ENCODE measurements around the gene RPSA. TPM values are rescaled to one million over a fixed set of nuclear protein-coding genes. Genes with fewer than 3 reads are reported as not detected.

RPSA gene
- total and polyA plus RNA-seq, 2 experiments from 2014 or later: 1,591 to 1,827 TPM

- TF ChIP-seq, protein P1, sequence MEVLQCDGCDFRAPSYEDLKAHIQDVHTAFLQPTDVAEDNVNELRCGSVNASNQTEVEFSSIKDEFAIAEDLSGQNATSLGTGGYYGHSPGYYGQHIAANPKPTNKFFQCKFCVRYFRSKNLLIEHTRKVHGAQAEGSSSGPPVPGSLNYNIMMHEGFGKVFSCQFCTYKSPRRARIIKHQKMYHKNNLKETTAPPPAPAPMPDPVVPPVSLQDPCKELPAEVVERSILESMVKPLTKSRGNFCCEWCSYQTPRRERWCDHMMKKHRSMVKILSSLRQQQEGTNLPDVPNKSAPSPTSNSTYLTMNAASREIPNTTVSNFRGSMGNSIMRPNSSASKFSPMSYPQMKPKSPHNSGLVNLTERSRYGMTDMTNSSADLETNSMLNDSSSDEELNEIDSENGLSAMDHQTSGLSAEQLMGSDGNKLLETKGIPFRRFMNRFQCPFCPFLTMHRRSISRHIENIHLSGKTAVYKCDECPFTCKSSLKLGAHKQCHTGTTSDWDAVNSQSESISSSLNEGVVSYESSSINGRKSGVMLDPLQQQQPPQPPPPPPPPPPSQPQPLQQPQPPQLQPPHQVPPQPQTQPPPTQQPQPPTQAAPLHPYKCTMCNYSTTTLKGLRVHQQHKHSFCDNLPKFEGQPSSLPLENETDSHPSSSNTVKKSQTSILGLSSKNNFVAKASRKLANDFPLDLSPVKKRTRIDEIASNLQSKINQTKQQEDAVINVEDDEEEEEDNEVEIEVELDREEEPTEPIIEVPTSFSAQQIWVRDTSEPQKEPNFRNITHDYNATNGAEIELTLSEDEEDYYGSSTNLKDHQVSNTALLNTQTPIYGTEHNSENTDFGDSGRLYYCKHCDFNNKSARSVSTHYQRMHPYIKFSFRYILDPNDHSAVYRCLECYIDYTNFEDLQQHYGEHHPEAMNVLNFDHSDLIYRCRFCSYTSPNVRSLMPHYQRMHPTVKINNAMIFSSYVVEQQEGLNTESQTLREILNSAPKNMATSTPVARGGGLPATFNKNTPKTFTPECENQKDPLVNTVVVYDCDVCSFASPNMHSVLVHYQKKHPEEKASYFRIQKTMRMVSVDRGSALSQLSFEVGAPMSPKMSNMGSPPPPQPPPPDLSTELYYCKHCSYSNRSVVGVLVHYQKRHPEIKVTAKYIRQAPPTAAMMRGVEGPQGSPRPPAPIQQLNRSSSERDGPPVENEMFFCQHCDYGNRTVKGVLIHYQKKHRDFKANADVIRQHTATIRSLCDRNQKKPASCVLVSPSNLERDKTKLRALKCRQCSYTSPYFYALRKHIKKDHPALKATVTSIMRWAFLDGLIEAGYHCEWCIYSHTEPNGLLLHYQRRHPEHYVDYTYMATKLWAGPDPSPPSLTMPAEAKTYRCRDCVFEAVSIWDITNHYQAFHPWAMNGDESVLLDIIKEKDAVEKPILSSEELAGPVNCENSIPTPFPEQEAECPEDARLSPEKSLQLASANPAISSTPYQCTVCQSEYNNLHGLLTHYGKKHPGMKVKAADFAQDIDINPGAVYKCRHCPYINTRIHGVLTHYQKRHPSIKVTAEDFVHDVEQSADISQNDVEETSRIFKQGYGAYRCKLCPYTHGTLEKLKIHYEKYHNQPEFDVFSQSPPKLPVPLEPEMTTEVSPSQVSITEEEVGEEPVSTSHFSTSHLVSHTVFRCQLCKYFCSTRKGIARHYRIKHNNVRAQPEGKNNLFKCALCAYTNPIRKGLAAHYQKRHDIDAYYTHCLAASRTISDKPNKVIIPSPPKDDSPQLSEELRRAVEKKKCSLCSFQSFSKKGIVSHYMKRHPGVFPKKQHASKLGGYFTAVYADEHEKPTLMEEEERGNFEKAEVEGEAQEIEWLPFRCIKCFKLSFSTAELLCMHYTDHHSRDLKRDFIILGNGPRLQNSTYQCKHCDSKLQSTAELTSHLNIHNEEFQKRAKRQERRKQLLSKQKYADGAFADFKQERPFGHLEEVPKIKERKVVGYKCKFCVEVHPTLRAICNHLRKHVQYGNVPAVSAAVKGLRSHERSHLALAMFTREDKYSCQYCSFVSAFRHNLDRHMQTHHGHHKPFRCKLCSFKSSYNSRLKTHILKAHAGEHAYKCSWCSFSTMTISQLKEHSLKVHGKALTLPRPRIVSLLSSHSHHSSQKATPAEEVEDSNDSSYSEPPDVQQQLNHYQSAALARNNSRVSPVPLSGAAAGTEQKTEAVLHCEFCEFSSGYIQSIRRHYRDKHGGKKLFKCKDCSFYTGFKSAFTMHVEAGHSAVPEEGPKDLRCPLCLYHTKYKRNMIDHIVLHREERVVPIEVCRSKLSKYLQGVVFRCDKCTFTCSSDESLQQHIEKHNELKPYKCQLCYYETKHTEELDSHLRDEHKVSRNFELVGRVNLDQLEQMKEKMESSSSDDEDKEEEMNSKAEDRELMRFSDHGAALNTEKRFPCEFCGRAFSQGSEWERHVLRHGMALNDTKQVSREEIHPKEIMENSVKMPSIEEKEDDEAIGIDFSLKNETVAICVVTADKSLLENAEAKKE (CRISPR knock-in tag; IDR thresholded peaks at IDR 0.05): no peak
- TF ChIP-seq JUNB (IDR thresholded peaks at IDR 0.05; ENCODE audit: unreplicated experiment) (no peak), POLR2AphosphoS5 (IDR thresholded peaks at IDR 0.05; ENCODE audit: low read depth) (no peak)
- TF ChIP-seq, protein P2, sequence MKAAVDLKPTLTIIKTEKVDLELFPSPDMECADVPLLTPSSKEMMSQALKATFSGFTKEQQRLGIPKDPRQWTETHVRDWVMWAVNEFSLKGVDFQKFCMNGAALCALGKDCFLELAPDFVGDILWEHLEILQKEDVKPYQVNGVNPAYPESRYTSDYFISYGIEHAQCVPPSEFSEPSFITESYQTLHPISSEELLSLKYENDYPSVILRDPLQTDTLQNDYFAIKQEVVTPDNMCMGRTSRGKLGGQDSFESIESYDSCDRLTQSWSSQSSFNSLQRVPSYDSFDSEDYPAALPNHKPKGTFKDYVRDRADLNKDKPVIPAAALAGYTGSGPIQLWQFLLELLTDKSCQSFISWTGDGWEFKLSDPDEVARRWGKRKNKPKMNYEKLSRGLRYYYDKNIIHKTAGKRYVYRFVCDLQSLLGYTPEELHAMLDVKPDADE (IDR thresholded peaks at IDR 0.05): no peak
Observed at GRCh38 chr3:39387411-39387975, 19.0 kb upstream of the RPSA start (continued).

DNA sequence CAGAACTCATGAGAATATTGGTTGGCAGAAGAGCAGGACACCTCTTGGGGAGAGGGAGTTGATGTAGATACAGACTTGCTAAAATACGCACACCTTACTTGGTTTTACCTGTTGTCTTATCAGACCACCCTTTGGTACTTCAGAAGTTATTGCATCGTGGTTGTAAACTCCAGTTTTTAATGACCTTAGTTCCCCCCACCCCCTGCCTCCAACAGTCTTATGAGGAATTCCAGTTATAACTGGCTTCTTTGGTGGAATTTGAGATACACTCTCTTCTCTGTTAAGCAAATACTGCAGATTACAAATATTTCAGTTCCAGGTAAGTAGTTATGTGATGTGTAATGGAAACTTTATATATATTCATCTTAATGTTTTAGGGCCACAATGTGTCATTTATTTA lies 18.4 kb upstream of the RPSA start:
- ATAC-seq (no peak), DNase-seq (ENCODE audit: low spot score) (no peak)
- H3K4me1 ChIP-seq (ENCODE audit: insufficient read depth): peaks cover 21% of the 10 kb centered on the region
- peaks cover 26% of the 10 kb centered on the region for H3K36me3 ChIP-seq (ENCODE audit: insufficient read depth)
- H3K79me2 ChIP-seq (replicated peaks; ENCODE audit: insufficient read depth): peaks cover 70% of the 10 kb centered on the region
- H3K27ac ChIP-seq (ENCODE audit: low read depth): no peak overlapping the region
- no peak overlapping the region for H3K4me3 Mint-ChIP-seq
- no peaks in the 10 kb centered on the region; the same call in 2 of the 3 replicates for H3K9me3 Mint-ChIP-seq
- peaks cover 47% of the 10 kb centered on the region for H4K20me1 ChIP-seq (replicated peaks; ENCODE audit: insufficient read depth)
- H3K9me2 ChIP-seq (ENCODE audit: insufficient read depth): no peaks in the 10 kb centered on the region
- H2AFZ ChIP-seq: no peak overlapping the region
- H3K27me3 Mint-ChIP-seq (ENCODE audit: insufficient read depth, low read depth, poor library complexity): peaks cover 3% of the 10 kb centered on the region
- peaks cover 41% of the 10 kb centered on the region for H3K36me3 Mint-ChIP-seq (ENCODE audit: low read depth)
- H3K4me1 Mint-ChIP-seq: peaks cover 29% of the 10 kb centered on the region
- no peak overlapping the region; the same call in 1 of the 2 replicates for H3K4me2 ChIP-seq
- H3K4me3 ChIP-seq: no peak overlapping the region
- peak overlapping the region; percentile 46; the same call in 1 of the 2 replicates for H3K27ac Mint-ChIP-seq
- no peaks in the 10 kb centered on the region for H3K27me3 ChIP-seq (ENCODE audit: insufficient read depth)
- no peaks in the 10 kb centered on the region for H3F3A ChIP-seq (replicated peaks; ENCODE audit: low read depth)
- no peak for TF ChIP-seq ZNF114 (CRISPR knock-in tag; IDR thresholded peaks at IDR 0.05)
- no peak for TF ChIP-seq NANOG (IDR thresholded peaks at IDR 0.05; ENCODE audit: borderline replicate concordance)
- TF ChIP-seq STAT1 (IDR thresholded peaks at IDR 0.05; ENCODE audit: unreplicated experiment): no peak
- no peak for TF ChIP-seq ZNF331 (CRISPR knock-in tag; IDR thresholded peaks at IDR 0.05; ENCODE audit: low read depth)
- no peak for TF ChIP-seq JUNB (IDR thresholded peaks at IDR 0.05; ENCODE audit: unreplicated experiment)
- TF ChIP-seq, protein P2 (IDR thresholded peaks at IDR 0.05): no peak
- TF ChIP-seq CREB1 (CRISPR knock-in tag; IDR thresholded peaks at IDR 0.05; ENCODE audit: low read depth): no peak
- TF ChIP-seq POLR2AphosphoS5 (IDR thresholded peaks at IDR 0.05; ENCODE audit: low read depth): no peak
- TF ChIP-seq REST (IDR thresholded peaks at IDR 0.05; ENCODE audit: unreplicated experiment): no peak
